Measurements from ENCODE around the gene FBXW2. TPM values are rescaled to one million over a fixed set of nuclear protein-coding genes. Genes with fewer than 3 reads are reported as not detected.

Gene FBXW2
- total and polyA plus RNA-seq, 12 donors = 9.2 to 86.8 (median 48.0) TPM

DNA sequence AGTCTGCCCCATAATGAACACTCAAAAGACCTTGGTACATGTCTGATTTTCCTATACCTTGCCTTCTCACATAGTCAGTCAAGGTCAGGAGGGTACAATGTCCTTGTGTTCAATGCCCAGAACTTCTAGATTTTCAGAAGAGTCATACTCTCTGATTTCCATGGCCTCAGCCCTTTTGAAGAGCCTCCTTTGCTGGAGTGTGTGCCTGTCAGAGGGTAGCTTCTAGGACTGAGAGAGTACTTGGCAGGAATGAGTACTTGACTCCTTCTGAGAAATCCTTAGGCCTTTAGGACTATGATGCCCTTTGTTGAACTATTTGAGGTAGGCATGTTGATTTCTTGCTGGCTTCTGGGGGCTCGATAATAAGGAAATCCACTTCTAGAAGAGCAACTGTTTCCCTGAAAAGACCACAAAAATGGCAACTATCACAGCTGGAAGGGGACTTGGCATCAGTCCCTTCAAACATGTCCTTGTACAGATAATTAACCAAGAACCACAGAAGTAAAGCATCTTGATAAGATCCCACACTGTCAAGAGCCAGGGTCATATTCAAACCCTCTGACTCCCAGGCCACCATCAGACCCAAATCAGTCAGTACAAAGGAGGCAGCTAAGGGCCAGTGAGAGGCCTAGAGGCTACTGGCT, 68.3 kb downstream of the FBXW2 start:
- TF ChIP-seq POLR2A (IDR thresholded peaks at IDR 0.05) = no peak
- TF ChIP-seq, protein P1, sequence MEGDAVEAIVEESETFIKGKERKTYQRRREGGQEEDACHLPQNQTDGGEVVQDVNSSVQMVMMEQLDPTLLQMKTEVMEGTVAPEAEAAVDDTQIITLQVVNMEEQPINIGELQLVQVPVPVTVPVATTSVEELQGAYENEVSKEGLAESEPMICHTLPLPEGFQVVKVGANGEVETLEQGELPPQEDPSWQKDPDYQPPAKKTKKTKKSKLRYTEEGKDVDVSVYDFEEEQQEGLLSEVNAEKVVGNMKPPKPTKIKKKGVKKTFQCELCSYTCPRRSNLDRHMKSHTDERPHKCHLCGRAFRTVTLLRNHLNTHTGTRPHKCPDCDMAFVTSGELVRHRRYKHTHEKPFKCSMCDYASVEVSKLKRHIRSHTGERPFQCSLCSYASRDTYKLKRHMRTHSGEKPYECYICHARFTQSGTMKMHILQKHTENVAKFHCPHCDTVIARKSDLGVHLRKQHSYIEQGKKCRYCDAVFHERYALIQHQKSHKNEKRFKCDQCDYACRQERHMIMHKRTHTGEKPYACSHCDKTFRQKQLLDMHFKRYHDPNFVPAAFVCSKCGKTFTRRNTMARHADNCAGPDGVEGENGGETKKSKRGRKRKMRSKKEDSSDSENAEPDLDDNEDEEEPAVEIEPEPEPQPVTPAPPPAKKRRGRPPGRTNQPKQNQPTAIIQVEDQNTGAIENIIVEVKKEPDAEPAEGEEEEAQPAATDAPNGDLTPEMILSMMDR (IDR thresholded peaks at IDR 0.05) = no peak
- Histone ChIP-seq H3K4me3 (no peak overlapping the region), H3K9me3 (replicated peaks in 1 of 3) (no peaks in the 10 kb centered on the region), H3K4me1 (replicated peaks in 1 of 2) (no peaks in the 10 kb centered on the region), H3K27ac (no peak overlapping the region), H3K27me3 (no peaks in the 10 kb centered on the region), H3K36me3 (replicated peaks in 1 of 2) (no peaks in the 10 kb centered on the region)
- intact Hi-C loops (cut with DNase I) = loop anchor here in 1 of 2 donors (10.0 kb wide), 1 partner anchor 100 kb away; no protein-coding TSS in a partner anchor
- WGBS, 4 donors = 83 to 94% (median 91%) methylated on average over 1 of the region's 1 CpG
- DNase-seq = peak in 1 of 7 donors; percentile 28

DNA sequence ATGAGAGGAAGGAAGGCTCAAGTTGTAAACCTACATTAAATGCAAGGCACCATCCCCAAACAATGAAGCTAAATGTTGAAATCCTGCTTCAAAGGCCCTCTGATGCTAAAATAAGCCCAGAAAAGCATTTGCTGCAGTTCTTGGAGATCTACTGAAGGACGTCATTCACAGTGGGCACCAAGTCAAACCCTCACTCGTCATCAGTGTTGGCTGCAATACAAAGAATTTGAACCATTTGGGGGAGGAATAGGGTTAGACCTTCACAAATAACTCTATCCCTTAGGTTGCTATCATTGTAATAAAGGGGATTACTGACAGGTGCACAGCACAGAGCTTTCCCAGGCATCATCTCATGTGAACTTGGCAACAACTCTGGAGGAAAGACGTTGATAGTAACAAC, 69.7 kb downstream of the FBXW2 start:
- Histone ChIP-seq H3K27ac (peak overlapping the region in 1 of 5 donors; percentile 57), H3K9me3 (replicated peaks in 1 of 3) (no peaks in the 10 kb centered on the region), H3K4me3 (no peak overlapping the region), H3K36me3 (replicated peaks in 1 of 2) (no peaks in the 10 kb centered on the region), H3K27me3 (no peaks in the 10 kb centered on the region), H3K4me1 (replicated peaks in 1 of 2) (no peaks in the 10 kb centered on the region)
- no peak for TF ChIP-seq POLR2A (IDR thresholded peaks at IDR 0.05)
- TF ChIP-seq, protein P1 (IDR thresholded peaks at IDR 0.05) = no peak
- peak in 5 of 7 donors; percentile 38 to 75 (median 48) for DNase-seq
- intact Hi-C loops (cut with DNase I) = loop anchor here in 1 of 2 donors (10.0 kb wide), 1 partner anchor 99 kb away; no protein-coding TSS in a partner anchor
- WGBS, 4 donors = 37 to 56% (median 40%) methylated on average over 3 of the region's 3 CpGs

GRCh38 chr9:120720404-120720803, 72.8 kb downstream of the FBXW2 start:
- Histone ChIP-seq H3K36me3 (replicated peaks in 1 of 2) (no peaks in the 10 kb centered on the region), H3K4me1 (replicated peaks in 1 of 2) (peaks cover 0 to 10% of the 10 kb centered on the region in 2 donors), H3K4me3 (no peak overlapping the region), H3K27me3 (no peaks in the 10 kb centered on the region), H3K27ac (no peak overlapping the region), H3K9me3 (replicated peaks in 1 of 3) (no peaks in the 10 kb centered on the region)
- TF ChIP-seq POLR2A (IDR thresholded peaks at IDR 0.05) = no peak
- TF ChIP-seq, protein P1 (IDR thresholded peaks at IDR 0.05) = no peak
- intact Hi-C loops (cut with DNase I) = loop anchor here in 1 of 2 donors (10.0 kb wide), 1 partner anchor 96 kb away; no protein-coding TSS in a partner anchor
- DNase-seq = no peak
- WGBS, 4 donors = 93 to 100% (median 97%) methylated on average over 2 to 4 of the region's 4 CpGs

DNA sequence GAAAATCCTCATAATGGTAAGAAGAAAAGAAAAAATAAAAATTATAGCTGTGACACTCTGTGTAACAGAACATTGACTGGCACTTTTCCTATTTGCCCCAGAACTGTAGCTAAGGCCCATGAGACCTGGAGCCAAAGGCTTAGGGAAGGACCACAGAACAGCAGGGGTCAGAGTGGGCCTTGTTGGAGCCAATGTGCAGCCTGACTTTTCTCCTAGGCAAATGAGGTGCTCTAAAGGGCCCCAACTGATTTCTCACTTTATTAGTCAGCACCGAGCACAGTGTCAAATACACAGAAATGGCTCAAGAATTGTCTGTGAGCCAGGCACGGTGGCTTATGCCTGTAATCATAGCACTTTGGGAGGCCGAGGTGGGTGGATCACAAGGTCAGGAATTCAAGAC, 74.9 kb downstream of the FBXW2 start:
- intact Hi-C loops (cut with DNase I) = no loop called here
- Histone ChIP-seq H3K4me3 (no peak overlapping the region), H3K27ac (no peak overlapping the region), H3K27me3 (no peaks in the 10 kb centered on the region), H3K9me3 (replicated peaks in 1 of 3) (no peaks in the 10 kb centered on the region), H3K4me1 (replicated peaks in 1 of 2) (peaks cover 7 to 16% of the 10 kb centered on the region in 2 donors), H3K36me3 (replicated peaks in 1 of 2) (no peaks in the 10 kb centered on the region)
- no peak for TF ChIP-seq POLR2A (IDR thresholded peaks at IDR 0.05)
- TF ChIP-seq, protein P1 (IDR thresholded peaks at IDR 0.05) = no peak
- no peak for DNase-seq
- WGBS, 4 donors = 53 to 88% (median 71%) methylated on average over 3 of the region's 3 CpGs

Measured in adrenal gland (tissue), 12 donors.